Activated naive CD4-positive, alpha-beta T cell treated with anti-CD3 and anti-CD28 coated beads for 36 hours (primary cell): ENCODE results near the gene DENND6B. TPM values are rescaled to one million over a fixed set of nuclear protein-coding genes. Genes with fewer than 3 reads are reported as not detected.

Experiments used
- CTCF ChIA-PET: fragments of 350-600 bp; sonication (Branson Sonifier 250); formaldehyde crosslinking; loops from one replicate; lab custom pipeline; 2021; ENCODE audit warnings: antibody characterized with exemption; lab: Charles Lee
- DNase-seq: peaks from one replicate; pipeline ENCODE4 v3.0.0-alpha.2; 2020
- H3K27ac Mint-ChIP-seq: one replicate; pipeline ENCODE4 v1.8.0; 2021; ENCODE audit warnings: mild to moderate bottlenecking, mixed read lengths
- H3K27me3 Mint-ChIP-seq: one replicate; pipeline ENCODE4 v1.8.0; 2021; ENCODE audit warnings: low read depth, mixed read lengths
- H3K36me3 Mint-ChIP-seq: one replicate; pipeline ENCODE4 v1.8.0; 2021; ENCODE audit warnings: low read depth, mixed read lengths
- H3K4me1 Mint-ChIP-seq: one replicate; pipeline ENCODE4 v1.8.0; 2021; ENCODE audit warnings: low read depth, mixed read lengths
- H3K4me3 Mint-ChIP-seq: one replicate; pipeline ENCODE4 v1.8.0; 2021; ENCODE audit warnings: mild to moderate bottlenecking, moderate library complexity, mixed read lengths
- H3K9me3 Mint-ChIP-seq: one replicate; pipeline ENCODE4 v1.8.0; 2021; ENCODE audit warnings: mixed read lengths
- intact Hi-C: fragments of 100-400 bp; cut with micrococcal nuclease; formaldehyde crosslinking; loops from one replicate; pipeline ENCODE4 v1.15.1; 2023
- total RNA-seq, 2 experiments: library from RNA; stranded (reverse); gene quantifications; one replicate each; pipeline ENCODE4 v1.2.3, GENCODE V29; 2021

DENND6B gene
- total RNA-seq, 2 experiments from 2014 or later, result 1.8 to 2.1 TPM

- intact Hi-C loops, result no loop called here
- no peak overlapping the region for H3K27ac Mint-ChIP-seq
Measured at GRCh38 chr22:50304528-50305392, 22.1 kb downstream of the DENND6B start.

GRCh38 chr22:50303848-50304527 lies 22.8 kb downstream of the DENND6B start:
- Mint-ChIP-seq H3K9me3 (no peaks in the 10 kb centered on the region), H3K36me3 (no peaks in the 10 kb centered on the region), H3K4me1 (peaks cover 6% of the 10 kb centered on the region), H3K27ac (no peak overlapping the region), H3K27me3 (peaks cover 18% of the 10 kb centered on the region), H3K4me3 (no peak overlapping the region)
- CTCF ChIA-PET, result no interaction called here
- intact Hi-C loops, result no loop called here
- no peak for DNase-seq

More at GRCh38 chr22:50304528-50305392, 22.1 kb downstream of the DENND6B start:
- Mint-ChIP-seq H3K27me3 (peaks cover 18% of the 10 kb centered on the region), H3K9me3 (no peaks in the 10 kb centered on the region), H3K4me3 (no peak overlapping the region), H3K4me1 (peaks cover 6% of the 10 kb centered on the region), H3K36me3 (no peaks in the 10 kb centered on the region)
- DNase-seq, result no peak
- CTCF ChIA-PET, result no interaction called here

GRCh38 chr22:50303515-50303847 lies 23.3 kb downstream of the DENND6B start:
- no peaks in the 10 kb centered on the region for H3K36me3 Mint-ChIP-seq
- DNase-seq, result no peak
- intact Hi-C loops, result no loop called here
- no peak overlapping the region for H3K4me3 Mint-ChIP-seq
- H3K9me3 Mint-ChIP-seq, result no peaks in the 10 kb centered on the region
- H3K27ac Mint-ChIP-seq, result no peak overlapping the region
- H3K4me1 Mint-ChIP-seq, result peaks cover 6% of the 10 kb centered on the region
- CTCF ChIA-PET, result no interaction called here
- H3K27me3 Mint-ChIP-seq, result peaks cover 20% of the 10 kb centered on the region

- Mint-ChIP-seq H3K27ac (no peak overlapping the region), H3K27me3 (peaks cover 22% of the 10 kb centered on the region), H3K9me3 (no peaks in the 10 kb centered on the region), H3K4me3 (no peak overlapping the region), H3K36me3 (no peaks in the 10 kb centered on the region), H3K4me1 (peaks cover 6% of the 10 kb centered on the region)
- CTCF ChIA-PET, result interaction anchor here (0.6 kb wide), 1 partner anchor 30 kb away, joined by 3 read pairs; no protein-coding TSS in a partner anchor
- no peak for DNase-seq
- intact Hi-C loops, result no loop called here
Measured at GRCh38 chr22:50302564-50302963, 24.2 kb downstream of the DENND6B start.

GRCh38 chr22:50302041-50302541 lies 24.7 kb downstream of the DENND6B start:
- H3K4me3 Mint-ChIP-seq, result no peak overlapping the region
- H3K4me1 Mint-ChIP-seq, result peaks cover 6% of the 10 kb centered on the region
- H3K27ac Mint-ChIP-seq, result no peak overlapping the region
- intact Hi-C loops, result no loop called here
- H3K27me3 Mint-ChIP-seq, result peaks cover 22% of the 10 kb centered on the region
- CTCF ChIA-PET, result interaction anchor here (0.6 kb wide), 1 partner anchor 31 kb away, joined by 3 read pairs; no protein-coding TSS in a partner anchor
- no peak for DNase-seq
- H3K36me3 Mint-ChIP-seq, result no peaks in the 10 kb centered on the region
- no peaks in the 10 kb centered on the region for H3K9me3 Mint-ChIP-seq

GRCh38 chr22:50301581-50301991 lies 25.2 kb downstream of the DENND6B start:
- H3K27me3 Mint-ChIP-seq, result peaks cover 22% of the 10 kb centered on the region
- H3K4me1 Mint-ChIP-seq, result peaks cover 6% of the 10 kb centered on the region
- H3K4me3 Mint-ChIP-seq, result no peak overlapping the region
- no peaks in the 10 kb centered on the region for H3K36me3 Mint-ChIP-seq
- H3K27ac Mint-ChIP-seq, result no peak overlapping the region
- H3K9me3 Mint-ChIP-seq, result no peaks in the 10 kb centered on the region
- CTCF ChIA-PET, result interaction anchor here (0.6 kb wide), 1 partner anchor 31 kb away, joined by 3 read pairs; no protein-coding TSS in a partner anchor
- DNase-seq, result no peak
- intact Hi-C loops, result no loop called here

- Mint-ChIP-seq H3K36me3 (no peaks in the 10 kb centered on the region), H3K9me3 (no peaks in the 10 kb centered on the region), H3K27ac (no peak overlapping the region), H3K4me3 (no peak overlapping the region), H3K27me3 (peaks cover 15% of the 10 kb centered on the region), H3K4me1 (no peaks in the 10 kb centered on the region)
- intact Hi-C loops, result no loop called here
- no peak for DNase-seq
- CTCF ChIA-PET, result no interaction called here
Measured at GRCh38 chr22:50300620-50301257, 26.1 kb downstream of the DENND6B start.

GRCh38 chr22:50299785-50300619 lies 26.8 kb downstream of the DENND6B start:
- intact Hi-C loops, result no loop called here
- Mint-ChIP-seq H3K27ac (no peak overlapping the region), H3K4me1 (no peaks in the 10 kb centered on the region), H3K36me3 (no peaks in the 10 kb centered on the region), H3K27me3 (peaks cover 15% of the 10 kb centered on the region), H3K4me3 (no peak overlapping the region), H3K9me3 (no peaks in the 10 kb centered on the region)
- DNase-seq, result no peak
- CTCF ChIA-PET, result interaction anchor here (1.0 kb wide), 1 partner anchor 42 kb away, joined by 3 read pairs; no protein-coding TSS in a partner anchor

- intact Hi-C loops, result no loop called here
- CTCF ChIA-PET, result interaction anchor here (1.0 kb wide), 1 partner anchor 43 kb away, joined by 3 read pairs; no protein-coding TSS in a partner anchor
- Mint-ChIP-seq H3K9me3 (no peaks in the 10 kb centered on the region), H3K36me3 (no peaks in the 10 kb centered on the region), H3K4me3 (no peak overlapping the region), H3K27ac (no peak overlapping the region), H3K27me3 (peaks cover 13% of the 10 kb centered on the region), H3K4me1 (no peaks in the 10 kb centered on the region)
- DNase-seq, result no peak
Measured at GRCh38 chr22:50298937-50299784, 27.7 kb downstream of the DENND6B start.

GRCh38 chr22:50298266-50298637 lies 28.6 kb downstream of the DENND6B start:
- intact Hi-C loops, result no loop called here
- no peaks in the 10 kb centered on the region for H3K4me1 Mint-ChIP-seq
- peaks cover 13% of the 10 kb centered on the region for H3K27me3 Mint-ChIP-seq
- no peak overlapping the region for H3K27ac Mint-ChIP-seq
- no peak for DNase-seq
- CTCF ChIA-PET, result no interaction called here
- H3K36me3 Mint-ChIP-seq, result no peaks in the 10 kb centered on the region
- no peak overlapping the region for H3K4me3 Mint-ChIP-seq
- H3K9me3 Mint-ChIP-seq, result no peaks in the 10 kb centered on the region
